Muscle of leg (tissue), 11 donors: ENCODE data around the gene GJB6. TPM values are rescaled to one million over a fixed set of nuclear protein-coding genes. Genes with fewer than 3 reads are reported as not detected.

ENCODE experiments used
- DNase-seq: peaks from one replicate; pipeline ENCODE4 v3.0.0; 2013
- H3K27ac ChIP-seq: one replicate; pipeline ENCODE4 v1.5.1; 2013; ENCODE audit warnings: mild to moderate bottlenecking, low read length, control low read depth
- H3K27me3 ChIP-seq: one replicate; pipeline ENCODE4 v1.6.1; 2013; ENCODE audit warnings: low read length; ENCODE audit not compliant: control insufficient read depth, insufficient read depth
- H3K36me3 ChIP-seq: one replicate; pipeline ENCODE4 v1.6.1; 2013; ENCODE audit warnings: low read length; ENCODE audit not compliant: control insufficient read depth, insufficient read depth
- H3K4me1 ChIP-seq: one replicate; pipeline ENCODE4 v1.6.1; 2013; ENCODE audit warnings: low read length; ENCODE audit not compliant: control insufficient read depth, insufficient read depth
- H3K4me3 ChIP-seq: one replicate; pipeline ENCODE4 v1.5.1; 2013; ENCODE audit warnings: low read length, control low read depth
- H3K9me3 ChIP-seq: replicated peaks from 2 replicates; pipeline ENCODE4 v1.6.1; 2013; ENCODE audit warnings: low read depth, low read length; ENCODE audit not compliant: control insufficient read depth
- WGBS: methylation state at CpG from one replicate; pipeline ENCODE4 v1.1.5; 2013; ENCODE audit warnings: missing lambda C conversion rate; ENCODE audit not compliant: insufficient coverage; 5-methylcytosine and 5-hydroxymethylcytosine counted together
- polyA plus RNA-seq, 8 donors: library from polyadenylated mRNA; unstranded; fragments of 120-200 nt; gene quantifications; one replicate each; pipeline versions ENCODE4 v1.2.1 to v1.2.3, GENCODE V29; 2013; ENCODE audit warnings: inconsistent platforms in 1 of 8, low replicate concordance in 1 of 8; ENCODE audit not compliant: insufficient read length in 8 of 8, insufficient read depth in 1 of 8
- total RNA-seq: library from RNA; stranded (reverse); fragments of 120-200 nt; gene quantifications from one replicate; pipeline ENCODE4 v1.2.4, GENCODE V29; 2013

The GJB6 gene
- total and polyA plus RNA-seq, 9 donors: 0.04 to 10.3 (median 0.21) TPM; not detected in 5

- no peak overlapping the region for H3K4me3 ChIP-seq
- WGBS: 43% methylated on average over 4 of the region's 6 CpGs
- no peak overlapping the region for H3K27ac ChIP-seq
- peaks cover 15% of the 10 kb centered on the region for H3K4me1 ChIP-seq
- no peak for DNase-seq
- H3K9me3 ChIP-seq: no peaks in the 10 kb centered on the region
- no peaks in the 10 kb centered on the region for H3K36me3 ChIP-seq
- peaks cover 49% of the 10 kb centered on the region for H3K27me3 ChIP-seq
Measured at GRCh38 chr13:20227730-20228129, 4.4 kb downstream of the GJB6 start.

DNA sequence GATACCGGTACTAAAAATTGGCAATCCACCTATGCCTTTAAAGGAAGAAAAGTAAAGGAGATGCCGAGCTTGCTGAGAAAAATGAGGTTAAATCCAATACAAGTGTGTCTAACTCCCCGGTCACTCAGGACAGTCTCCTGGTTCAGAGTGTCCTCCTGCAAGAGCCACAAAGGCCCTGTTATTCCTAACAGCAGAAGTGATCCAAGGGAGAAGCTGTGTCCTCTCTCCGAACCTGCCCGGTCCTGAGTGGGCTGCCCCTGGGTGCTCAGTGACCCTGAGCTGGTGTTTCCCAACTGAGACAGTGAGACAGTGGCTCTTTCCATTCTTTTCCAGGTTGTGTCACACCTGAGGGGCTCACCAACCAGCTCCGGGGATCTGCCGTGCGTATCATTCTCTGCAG lies 4.8 kb downstream of the GJB6 start:
- WGBS: 81% methylated on average over 6 of the region's 8 CpGs
- H3K4me1 ChIP-seq: peaks cover 11% of the 10 kb centered on the region
- DNase-seq: no peak
- no peaks in the 10 kb centered on the region for H3K9me3 ChIP-seq
- no peak overlapping the region for H3K4me3 ChIP-seq
- no peak overlapping the region for H3K27ac ChIP-seq
- H3K36me3 ChIP-seq: no peaks in the 10 kb centered on the region
- peaks cover 44% of the 10 kb centered on the region for H3K27me3 ChIP-seq

DNA sequence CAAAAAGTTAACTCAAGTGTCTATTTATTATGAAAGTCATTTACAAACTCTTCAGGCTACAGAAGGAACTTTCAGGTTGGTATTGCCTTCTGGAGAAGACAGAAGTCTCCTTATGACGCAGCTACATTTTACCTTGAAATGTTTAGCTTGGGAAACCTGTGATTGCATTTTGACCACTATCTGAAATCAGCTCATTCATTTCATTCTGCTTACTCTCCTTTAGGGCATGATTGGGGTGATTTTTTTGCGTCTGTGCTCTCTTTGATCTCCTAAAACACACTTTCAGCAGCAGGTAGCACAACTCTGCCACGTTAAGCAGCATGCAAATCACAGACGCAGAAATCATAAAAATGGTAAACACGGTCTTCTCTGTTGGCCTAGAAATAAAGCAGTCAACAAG lies 9.6 kb downstream of the GJB6 start:
- Histone ChIP-seq H3K27ac (no peak overlapping the region), H3K27me3 (peaks cover 15% of the 10 kb centered on the region), H3K9me3 (no peaks in the 10 kb centered on the region), H3K4me3 (no peak overlapping the region), H3K36me3 (no peaks in the 10 kb centered on the region), H3K4me1 (no peaks in the 10 kb centered on the region)
- no CpG with 5 or more reads among the region's 5 CpGs for WGBS
- DNase-seq: no peak

DNA sequence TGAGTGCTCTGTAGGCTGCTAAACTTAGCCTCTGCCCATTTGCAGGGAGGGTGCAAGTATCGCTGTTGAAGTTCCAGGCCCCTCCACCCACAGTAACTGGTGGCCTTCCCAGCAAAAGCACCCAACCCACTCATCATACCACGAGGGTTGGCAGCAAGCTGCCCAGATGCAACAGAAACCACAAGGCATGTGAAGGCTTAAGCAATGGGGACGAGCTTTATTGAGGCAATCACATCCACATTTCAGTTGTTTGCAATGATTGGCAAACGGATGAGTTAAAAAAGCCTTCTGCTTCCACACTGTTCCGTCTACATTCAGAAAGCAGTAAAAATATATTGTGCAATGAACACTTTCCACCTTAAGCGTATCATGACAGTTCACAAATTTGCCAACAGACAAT lies 10.3 kb downstream of the GJB6 start:
- no peak for DNase-seq
- Histone ChIP-seq H3K4me1 (no peaks in the 10 kb centered on the region), H3K4me3 (no peak overlapping the region), H3K27ac (no peak overlapping the region), H3K36me3 (no peaks in the 10 kb centered on the region), H3K27me3 (peaks cover 11% of the 10 kb centered on the region), H3K9me3 (no peaks in the 10 kb centered on the region)
- 33% methylated on average over 1 of the region's 6 CpGs for WGBS

DNA sequence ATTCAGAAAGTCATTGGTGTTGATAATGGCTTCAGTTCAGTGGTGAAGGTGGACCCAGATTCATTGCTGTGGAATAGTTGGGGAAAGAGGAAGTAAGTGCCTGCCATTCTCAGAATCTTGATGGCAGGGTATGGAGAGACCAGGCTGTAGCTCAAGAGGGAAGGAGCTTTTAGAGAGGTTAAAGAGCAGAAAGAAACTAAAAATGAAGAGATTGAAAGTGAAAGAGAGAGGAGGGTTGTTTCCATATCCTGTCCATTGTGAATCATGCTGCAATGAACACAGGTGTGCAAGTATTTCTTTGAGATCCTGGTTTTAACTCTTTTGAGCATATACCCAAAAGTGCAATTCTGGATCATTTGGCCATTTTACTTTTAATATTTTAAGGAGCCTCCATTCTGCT lies 12.5 kb downstream of the GJB6 start:
- DNase-seq: no peak
- Histone ChIP-seq H3K9me3 (no peaks in the 10 kb centered on the region), H3K27ac (no peak overlapping the region), H3K36me3 (no peaks in the 10 kb centered on the region), H3K4me3 (no peak overlapping the region), H3K27me3 (peaks cover 4% of the 10 kb centered on the region), H3K4me1 (no peaks in the 10 kb centered on the region)

DNA sequence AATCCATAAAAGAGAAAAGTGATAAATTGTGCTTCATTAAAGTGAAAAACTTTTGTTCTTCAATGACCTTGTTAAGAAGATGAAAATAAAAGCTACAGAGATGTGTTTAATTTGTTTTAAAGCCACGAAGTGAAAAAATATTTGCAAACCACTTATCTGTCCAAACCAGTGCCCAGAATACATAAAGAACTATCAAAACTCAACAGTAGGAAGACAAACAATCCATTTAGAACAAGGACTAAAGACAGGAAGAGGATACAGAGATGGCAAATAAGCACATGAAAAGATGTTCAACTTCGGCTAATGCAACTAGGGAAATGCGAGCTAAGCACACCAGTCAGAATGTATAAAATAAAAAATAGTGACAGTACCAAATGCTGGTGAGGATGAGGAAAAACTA lies 15.0 kb downstream of the GJB6 start:
- no CpG with 5 or more reads among the region's 3 CpGs for WGBS
- H3K4me1 ChIP-seq: no peaks in the 10 kb centered on the region

DNA sequence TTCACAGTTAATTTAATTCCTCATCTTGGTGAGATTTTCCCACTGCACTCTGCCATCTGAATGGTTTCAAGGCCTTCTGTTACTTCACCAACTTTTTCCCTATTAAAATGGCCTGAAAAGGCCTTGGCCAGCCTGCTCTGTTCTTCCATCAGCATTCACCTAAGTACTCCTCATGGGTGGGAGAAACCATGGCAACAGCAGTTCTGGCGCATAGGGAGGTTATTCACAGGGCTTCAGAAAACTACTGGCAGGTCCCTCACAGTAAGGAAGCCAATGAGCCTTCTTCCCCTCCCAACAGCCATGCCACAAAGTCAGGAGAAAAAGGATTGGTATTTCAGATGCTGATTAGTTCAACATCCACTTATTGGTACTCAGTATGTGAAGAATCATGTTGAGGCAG lies 22.2 kb downstream of the GJB6 start:
- H3K4me1 ChIP-seq: no peaks in the 10 kb centered on the region
- H3K27ac ChIP-seq: no peak overlapping the region
- H3K27me3 ChIP-seq: peaks cover 6% of the 10 kb centered on the region
- WGBS: no CpG with 5 or more reads among the region's 1 CpG
- no peaks in the 10 kb centered on the region for H3K36me3 ChIP-seq
- no peak overlapping the region for H3K4me3 ChIP-seq
- no peaks in the 10 kb centered on the region for H3K9me3 ChIP-seq
- no peak for DNase-seq

More for the DNA sequence above, 15.0 kb downstream of the GJB6 start:
- H3K27me3 ChIP-seq: peaks cover 4% of the 10 kb centered on the region
- no peaks in the 10 kb centered on the region for H3K9me3 ChIP-seq
- H3K4me3 ChIP-seq: no peak overlapping the region
- H3K27ac ChIP-seq: no peak overlapping the region
- DNase-seq: no peak
- H3K36me3 ChIP-seq: no peaks in the 10 kb centered on the region

- H3K9me3 ChIP-seq: peaks cover under 1% of the 10 kb centered on the region
- no peak overlapping the region for H3K4me3 ChIP-seq
- no peak for DNase-seq
- no peaks in the 10 kb centered on the region for H3K36me3 ChIP-seq
- H3K27ac ChIP-seq: no peak overlapping the region
- 62% methylated on average over 11 of the region's 16 CpGs for WGBS
- H3K4me1 ChIP-seq: no peaks in the 10 kb centered on the region
- H3K27me3 ChIP-seq: peaks cover 2% of the 10 kb centered on the region
Measured at GRCh38 chr13:20206698-20207235, 25.4 kb downstream of the GJB6 start.

DNA sequence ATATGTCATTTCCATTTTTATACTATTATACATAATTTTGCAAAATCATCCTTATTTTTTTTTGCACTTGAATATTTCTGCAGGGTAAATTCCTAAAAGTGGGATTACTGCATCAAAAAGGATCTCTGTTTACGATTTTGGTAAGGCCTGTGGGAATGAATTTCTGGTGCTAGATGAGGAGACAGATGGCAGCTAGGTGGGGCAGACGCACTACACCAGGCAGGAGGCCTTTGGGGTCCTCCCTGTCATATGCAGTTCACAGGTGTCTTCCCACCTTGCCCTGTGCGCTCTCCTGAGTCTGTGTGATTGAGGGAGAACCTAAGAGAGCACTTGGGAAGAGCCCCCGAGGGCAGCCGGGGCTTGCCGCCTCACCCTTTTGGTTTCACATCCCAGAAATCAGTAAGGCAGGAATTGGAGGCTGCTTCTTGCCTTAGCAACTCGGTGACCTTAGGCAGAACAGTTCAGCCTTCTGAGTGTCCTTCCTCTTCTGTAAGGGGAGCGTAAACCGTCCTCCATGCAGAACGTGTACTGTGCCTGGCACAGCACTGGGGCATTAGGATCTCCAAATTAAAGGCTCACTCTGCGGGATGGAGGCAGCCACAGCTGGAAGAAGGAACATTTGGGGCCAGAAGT lies 25.9 kb downstream of the GJB6 start:
- Histone ChIP-seq H3K27me3 (peaks cover 2% of the 10 kb centered on the region), H3K4me1 (no peaks in the 10 kb centered on the region), H3K4me3 (no peak overlapping the region), H3K9me3 (peaks cover 4% of the 10 kb centered on the region), H3K36me3 (no peaks in the 10 kb centered on the region), H3K27ac (no peak overlapping the region)
- no peak for DNase-seq
- WGBS: 46% methylated on average over 3 of the region's 11 CpGs

- WGBS: no CpG with 5 or more reads among the region's 1 CpG
- H3K27ac ChIP-seq: no peak overlapping the region
- no peaks in the 10 kb centered on the region for H3K36me3 ChIP-seq
- H3K4me3 ChIP-seq: no peak overlapping the region
- peaks cover 4% of the 10 kb centered on the region for H3K9me3 ChIP-seq
- peaks cover 22% of the 10 kb centered on the region for H3K27me3 ChIP-seq
- H3K4me1 ChIP-seq: peaks cover 5% of the 10 kb centered on the region
- DNase-seq: no peak
Measured at GRCh38 chr13:20198781-20199180, 33.3 kb downstream of the GJB6 start.
